Left ventricle myocardium inferior (tissue), 1 donor: Measurements from ENCODE around the gene TGOLN2. TPM values are rescaled to one million over a fixed set of nuclear protein-coding genes. Genes with fewer than 3 reads are reported as not detected.
"Not testable (repeated sequence)": the region's sequence is repeated elsewhere in the genome, so short reads cannot be mapped to it uniquely, and the experiment has no call there.

Source experiments
- DNase-seq: peaks from one replicate; pipeline ENCODE4 v3.0.0-alpha.2; 2020
- H3K27ac ChIP-seq: fragments of 200-600 bp; replicated peaks from 2 replicates; pipeline ENCODE4 v1.8.0; 2021
- H3K27me3 ChIP-seq: fragments of 200-600 bp; 2 replicates; pipeline ENCODE4 v1.8.0; 2021; ENCODE audit warnings: low read depth
- H3K36me3 ChIP-seq: fragments of 200-600 bp; 2 replicates; pipeline ENCODE4 v1.8.0; 2021
- H3K4me1 ChIP-seq: fragments of 200-600 bp; 2 replicates; pipeline ENCODE4 v1.8.0; 2021
- H3K4me3 ChIP-seq: fragments of 200-600 bp; 2 replicates; pipeline ENCODE4 v1.8.0; 2021; ENCODE audit warnings: mild to moderate bottlenecking, moderate library complexity
- H3K9me3 ChIP-seq: fragments of 200-600 bp; replicated peaks from 2 replicates; pipeline ENCODE4 v1.8.0; 2021
- CTCF ChIP-seq: fragments of 200-600 bp; IDR thresholded peaks from 2 replicates; pipeline ENCODE4 v1.8.0; 2021; ENCODE audit warnings: antibody characterized with exemption, mild to moderate bottlenecking, borderline replicate concordance
- intact Hi-C: fragments of 100-400 bp; cut with micrococcal nuclease; formaldehyde crosslinking; loops from one replicate; pipeline ENCODE4 v1.11.0; 2022
- total RNA-seq: library from RNA; stranded (reverse); fragmentation: NEBNext Ultra II Directional; extraction: Animal tissue kit (Norgen Biotek cat#: 25700); gene quantifications from one replicate; pipeline ENCODE4 v1.2.1, GENCODE V29; 2021
- donor health status: DM: no; HTN: yes; CAD: no; lungs with severe emphysema.

TGOLN2 gene
- total RNA-seq, 1 donor from 2014 or later: 71.5 TPM

GRCh38 chr2:85369500-85369899, 41.7 kb upstream of the TGOLN2 start:
- Histone ChIP-seq H3K4me3 (no peak overlapping the region), H3K27me3 (no peaks in the 10 kb centered on the region), H3K27ac (no peak overlapping the region), H3K4me1 (no peaks in the 10 kb centered on the region), H3K36me3 (peaks cover 60% of the 10 kb centered on the region), H3K9me3 (peaks cover 11% of the 10 kb centered on the region)
- no peak for DNase-seq
- no peak for TF ChIP-seq CTCF
- intact Hi-C loops: no loop called here

GRCh38 chr2:85368921-85369320, 41.1 kb upstream of the TGOLN2 start:
- Histone ChIP-seq H3K4me3 (no peak overlapping the region), H3K36me3 (peaks cover 56% of the 10 kb centered on the region), H3K4me1 (no peaks in the 10 kb centered on the region), H3K27ac (no peak overlapping the region), H3K9me3 (peaks cover 7% of the 10 kb centered on the region), H3K27me3 (no peaks in the 10 kb centered on the region)
- intact Hi-C loops: no loop called here
- no peak for TF ChIP-seq CTCF
- no peak for DNase-seq

DNA sequence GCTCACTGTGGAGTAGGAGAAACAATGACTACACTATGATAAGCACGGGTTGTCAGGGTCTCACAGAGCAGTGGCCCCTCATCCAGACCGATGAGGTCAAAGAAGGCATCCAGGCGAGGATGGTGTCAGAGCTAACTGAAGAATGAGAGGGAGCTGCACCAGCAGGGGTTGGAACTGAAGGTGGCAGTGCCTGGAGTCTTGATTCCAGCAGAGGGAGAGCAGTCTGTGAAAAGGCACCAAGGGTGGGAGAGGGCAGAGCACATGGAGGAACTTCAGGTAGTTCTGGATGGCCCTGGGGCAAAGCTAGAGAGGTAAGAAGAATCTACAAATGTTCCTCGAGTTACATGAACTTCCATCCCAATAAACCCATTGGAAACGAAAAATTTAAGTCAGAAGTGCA, 39.4 kb upstream of the TGOLN2 start:
- H3K27me3 ChIP-seq: no peaks in the 10 kb centered on the region
- no peak overlapping the region for H3K4me3 ChIP-seq
- intact Hi-C loops: no loop called here
- H3K4me1 ChIP-seq: no peaks in the 10 kb centered on the region
- no peaks in the 10 kb centered on the region for H3K9me3 ChIP-seq
- peaks cover 57% of the 10 kb centered on the region for H3K36me3 ChIP-seq
- DNase-seq: no peak
- TF ChIP-seq CTCF: no peak
- H3K27ac ChIP-seq: no peak overlapping the region

- DNase-seq, H3K27me3 ChIP-seq, H3K27ac ChIP-seq, H3K9me3 ChIP-seq, intact Hi-C loops, H3K4me3 ChIP-seq, H3K4me1 ChIP-seq: not testable (repeated sequence)
- peaks cover 74% of the 10 kb centered on the region for H3K36me3 ChIP-seq
Observed at GRCh38 chr2:85362653-85363387, 35.0 kb upstream of the TGOLN2 start.

GRCh38 chr2:85357736-85358135, 29.9 kb upstream of the TGOLN2 start:
- TF ChIP-seq CTCF: no peak
- intact Hi-C loops: no loop called here

GRCh38 chr2:85356186-85356585, 28.4 kb upstream of the TGOLN2 start:
- no peaks in the 10 kb centered on the region for H3K9me3 ChIP-seq
- peaks cover 56% of the 10 kb centered on the region for H3K4me1 ChIP-seq
- DNase-seq: no peak
- no peaks in the 10 kb centered on the region for H3K27me3 ChIP-seq
- intact Hi-C loops: no loop called here
- peak overlapping the region; percentile 79 for H3K4me3 ChIP-seq
- peaks cover 53% of the 10 kb centered on the region for H3K36me3 ChIP-seq
- H3K27ac ChIP-seq: no peak overlapping the region
- no peak for TF ChIP-seq CTCF

More at GRCh38 chr2:85357736-85358135, 29.9 kb upstream of the TGOLN2 start:
- H3K4me3 ChIP-seq: no peak overlapping the region
- no peak for DNase-seq
- no peaks in the 10 kb centered on the region for H3K9me3 ChIP-seq
- peaks cover 49% of the 10 kb centered on the region for H3K4me1 ChIP-seq
- no peaks in the 10 kb centered on the region for H3K27me3 ChIP-seq
- H3K27ac ChIP-seq: no peak overlapping the region
- H3K36me3 ChIP-seq: peaks cover 63% of the 10 kb centered on the region
